ENCODE results near the gene RAB13. TPM values are rescaled to one million over a fixed set of nuclear protein-coding genes. Genes with fewer than 3 reads are reported as not detected.
A peak's percentile ranks its signal among the peaks of the same experiment; 100 is the strongest.

RAB13 gene
- polyA plus RNA-seq, 1 of the 3 experiments (the other 2 are of a cell fraction) = 156 TPM

GRCh38 chr1:153944005-153944826 lies 41.9 kb downstream of the RAB13 start:
- 87% methylated on average over 14 of the region's 15 CpGs for WGBS (ENCODE audit: low lambda C conversion rate)
- no peaks in the 10 kb centered on the region for H4K20me1 ChIP-seq (ENCODE audit: insufficient read depth)
- H3K79me2 ChIP-seq (ENCODE audit: insufficient read depth) = peaks cover 30% of the 10 kb centered on the region
- peaks cover 7 to 57% of the 10 kb centered on the region in 2 experiments for H3K36me3 ChIP-seq (replicated peaks in 1 of 2; ENCODE audit: control insufficient read depth in 1 of 2, insufficient read depth in 2 of 2, low read length in 1 of 2)
- H3K27ac ChIP-seq (ENCODE audit: low read depth in 2 of 2, low read length in 1 of 2) = no peak overlapping the region; a peak in 1 of 4 replicates
- no peak for TF ChIP-seq JUND (IDR thresholded peaks at IDR 0.05)
- TF ChIP-seq FOXJ3 (CRISPR knock-in tag; IDR thresholded peaks at IDR 0.05) = no peak
- TF ChIP-seq USF2 (IDR thresholded peaks at IDR 0.05; ENCODE audit: borderline replicate concordance, low read depth, low read length) = no peak
- no peak for TF ChIP-seq USF1 (IDR thresholded peaks at IDR 0.05; ENCODE audit: borderline replicate concordance, low read depth)
- no peak for TF ChIP-seq NRF1 (IDR thresholded peaks at IDR 0.05; ENCODE audit: low read depth, low read length)
- H3K9me2 ChIP-seq = no peaks in the 10 kb centered on the region
- POLR2A ChIA-PET = interaction anchor here (0.6 to 2.0 kb wide), 4 partner anchors 12 to 46 kb away, joined by 3 to 6 read pairs (median 4); partner anchors contain the start of genes GATAD2B and RPS27
- CTCF ChIA-PET = interaction anchor here (0.7 to 5.1 kb wide), 7 partner anchors 15 to 147 kb away, joined by 3 to 46 read pairs (median 12); partner anchors contain the start of genes CREB3L4, RAB13 and SLC39A1
- H3K9ac ChIP-seq = no peak overlapping the region
- H3K9me3 ChIP-seq = no peaks in the 10 kb centered on the region
- H3K4me3 ChIP-seq (ENCODE audit: low read depth in 2 of 2, low read length in 1 of 2) = no peak overlapping the region
- H3K4me2 ChIP-seq = peak overlapping the region; percentile 95
- no peaks in the 10 kb centered on the region for H3K27me3 ChIP-seq (ENCODE audit: insufficient read depth)
- H3K4me1 ChIP-seq (ENCODE audit: control insufficient read depth in 1 of 2, insufficient read depth in 2 of 2, low read depth in 1 of 2, low read length in 1 of 2) = peaks cover 3 to 17% of the 10 kb centered on the region in 2 experiments; a peak in 2 of 4 replicates
- DNase-seq = peak; percentile 56
- no peak overlapping the region for H2AFZ ChIP-seq (ENCODE audit: low read depth)
- peaks cover 4% of the 10 kb centered on the region for H3F3A ChIP-seq (replicated peaks; ENCODE audit: insufficient read depth)

GRCh38 chr1:153942766-153943549 lies 43.2 kb downstream of the RAB13 start:
- WGBS (ENCODE audit: low lambda C conversion rate) = 95% methylated on average over 7 of the region's 11 CpGs
- H3K9ac ChIP-seq = no peak overlapping the region
- peaks cover 4% of the 10 kb centered on the region for H3F3A ChIP-seq (replicated peaks; ENCODE audit: insufficient read depth)
- peaks cover 7 to 50% of the 10 kb centered on the region in 2 experiments for H3K36me3 ChIP-seq (replicated peaks in 1 of 2; ENCODE audit: control insufficient read depth in 1 of 2, insufficient read depth in 2 of 2, low read length in 1 of 2)
- H3K27me3 ChIP-seq (ENCODE audit: insufficient read depth) = no peaks in the 10 kb centered on the region
- CTCF ChIA-PET = interaction anchor here (1.1 to 5.1 kb wide), 5 partner anchors 22 to 329 kb away, joined by 3 to 44 read pairs (median 12); partner anchors contain the start of genes CREB3L4, HAX1, RAB13 and SLC39A1
- no peaks in the 10 kb centered on the region for H4K20me1 ChIP-seq (ENCODE audit: insufficient read depth)
- TF ChIP-seq TAF1 (IDR thresholded peaks at IDR 0.05; ENCODE audit: borderline replicate concordance, low read depth, low read length) (no peak), JUND (IDR thresholded peaks at IDR 0.05) (no peak), EZH2phosphoT487 (IDR thresholded peaks at IDR 0.05; ENCODE audit: borderline replicate concordance, low read depth) (no peak), RFX5 (IDR thresholded peaks at IDR 0.05; ENCODE audit: low read length) (no peak), GABPA (IDR thresholded peaks at IDR 0.05; ENCODE audit: low read depth) (no peak), POLR2AphosphoS5 (IDR thresholded peaks at IDR 0.05; ENCODE audit: low read depth, low read length) (no peak), IRF3 (IDR thresholded peaks at IDR 0.05; ENCODE audit: low read depth, low read length) (no peak), TEAD4 (IDR thresholded peaks at IDR 0.05; ENCODE audit: borderline replicate concordance, insufficient read depth) (no peak), FOXJ3 (CRISPR knock-in tag; IDR thresholded peaks at IDR 0.05) (no peak)
- H3K4me3 ChIP-seq (ENCODE audit: low read depth in 2 of 2, low read length in 1 of 2) = no peak overlapping the region
- peaks cover 30% of the 10 kb centered on the region for H3K79me2 ChIP-seq (ENCODE audit: insufficient read depth)
- H2AFZ ChIP-seq (ENCODE audit: low read depth) = no peak overlapping the region
- POLR2A ChIA-PET = interaction anchor here (2.0 kb wide), 1 partner anchor 20 kb away, joined by 6 read pairs; the partner anchor contains the start of gene GATAD2B
- H3K9me2 ChIP-seq = no peaks in the 10 kb centered on the region
- peak; percentile 11 for DNase-seq
- no peak overlapping the region for H3K27ac ChIP-seq (ENCODE audit: low read depth in 2 of 2, low read length in 1 of 2)
- H3K9me3 ChIP-seq = no peaks in the 10 kb centered on the region
- peaks cover 3 to 17% of the 10 kb centered on the region in 2 experiments; a peak in 2 of 4 replicates for H3K4me1 ChIP-seq (ENCODE audit: control insufficient read depth in 1 of 2, insufficient read depth in 2 of 2, low read depth in 1 of 2, low read length in 1 of 2)
- H3K4me2 ChIP-seq = no peak overlapping the region
